SKM-1 (cell line): ENCODE data around the gene KRT5.
"Not testable (repeated sequence)": the region's sequence is repeated elsewhere in the genome, so short reads cannot be mapped to it uniquely, and the experiment has no call there.

Experiments used
- DNase-seq: peaks from one replicate; lab custom pipeline; 2025; ENCODE audit not compliant: unreplicated experiment; lab: John Stamatoyannopoulos, UW

Gene KRT5

DNA sequence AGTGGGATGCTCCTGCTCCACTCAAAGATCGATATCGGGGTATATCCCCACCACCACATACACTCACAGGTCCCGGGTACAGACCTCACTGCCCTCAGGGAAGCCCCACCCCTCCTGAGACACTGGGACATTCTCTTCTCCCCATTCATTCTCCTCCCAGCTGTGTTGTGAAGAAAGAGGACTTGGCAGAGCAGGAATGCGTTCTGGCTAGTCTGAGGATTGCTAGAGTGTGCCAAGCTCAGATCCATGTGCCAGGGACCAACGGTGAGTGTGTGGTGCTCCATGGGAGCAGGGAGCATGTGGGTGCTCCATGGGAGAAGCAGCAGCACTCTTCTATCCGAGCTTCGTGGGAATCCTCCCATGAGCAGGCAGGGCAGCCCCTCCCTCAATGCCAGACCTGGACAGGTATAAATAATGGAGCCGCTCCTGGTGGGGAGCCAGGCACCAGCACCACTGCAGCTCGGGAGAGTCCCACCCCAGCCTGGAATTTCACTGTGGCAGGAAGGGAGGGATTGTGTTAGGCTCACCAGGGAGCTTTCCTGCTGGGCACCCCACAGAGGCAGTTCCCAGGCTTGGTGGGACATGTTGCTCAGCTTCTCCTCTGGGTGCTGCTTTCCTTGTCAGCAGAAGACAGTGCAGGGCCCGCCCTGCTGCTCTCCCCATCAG, 2.3 kb upstream of the KRT5 start:
- no peak for DNase-seq

GRCh38 chr12:52521568-52522266, 1.5 kb upstream of the KRT5 start:
- no peak for DNase-seq

- DNase-seq = no peak
These were observed 977 bp upstream of the KRT5 start for GRCh38 chr12:52521175-52521567.

DNA sequence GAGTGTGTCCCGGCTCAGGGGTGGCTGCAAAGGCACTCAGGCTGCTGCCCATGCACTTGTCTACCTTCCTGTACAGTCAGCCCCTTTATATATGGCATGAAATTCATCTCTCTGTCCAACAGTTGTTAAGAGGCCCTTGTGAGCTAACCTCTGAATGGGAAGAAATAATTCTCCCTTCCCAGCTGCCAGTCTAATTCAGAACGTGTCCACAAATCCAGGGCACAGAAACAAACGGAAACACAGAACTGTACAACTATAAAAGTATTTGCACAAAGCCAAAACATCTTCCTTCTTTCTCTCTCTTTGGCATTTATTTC, 849 bp downstream of the KRT5 start:
- no peak for DNase-seq

DNA sequence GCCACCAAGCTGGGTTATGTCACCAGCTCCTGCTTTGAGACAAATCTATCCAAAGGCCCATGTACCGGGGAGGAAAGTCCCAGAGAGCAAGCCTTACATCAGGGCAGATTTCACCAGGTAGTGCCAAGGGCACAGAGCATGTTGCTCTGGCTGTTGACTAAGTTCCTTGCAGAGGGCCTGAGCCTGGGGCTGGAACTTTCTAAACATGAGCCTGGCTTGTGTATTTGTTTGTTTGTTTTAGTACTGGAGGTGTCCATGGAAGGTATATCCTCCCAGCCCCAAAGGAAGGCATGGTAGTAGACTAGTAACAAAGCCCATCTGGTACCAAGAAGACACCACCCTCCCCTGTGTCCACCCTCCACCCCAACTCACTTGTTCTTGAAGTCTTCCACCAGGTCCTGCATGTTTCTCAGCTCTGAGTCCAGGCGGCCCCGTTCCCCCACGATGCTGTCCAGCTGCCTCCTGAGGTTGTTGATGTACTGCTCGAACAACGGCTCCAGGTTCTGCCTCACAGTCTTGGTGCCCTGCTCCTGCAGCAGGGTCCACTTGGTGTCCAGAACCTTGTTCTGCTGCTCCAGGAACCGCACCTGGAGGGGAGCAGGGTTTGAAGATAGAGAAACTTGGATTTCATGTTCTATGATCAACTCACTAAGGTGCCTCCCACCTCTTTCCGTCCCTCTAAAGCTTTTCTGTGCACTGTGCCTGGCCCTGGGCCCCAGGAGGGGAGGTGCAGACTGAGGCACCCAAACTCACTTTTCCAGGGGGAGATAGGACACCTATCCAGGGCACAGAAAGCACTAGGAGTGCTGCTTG, 1.4 kb downstream of the KRT5 start:
- DNase-seq = no peak

- no peak for DNase-seq
These were observed 2.3 kb downstream of the KRT5 start for GRCh38 chr12:52517888-52518287.

DNA sequence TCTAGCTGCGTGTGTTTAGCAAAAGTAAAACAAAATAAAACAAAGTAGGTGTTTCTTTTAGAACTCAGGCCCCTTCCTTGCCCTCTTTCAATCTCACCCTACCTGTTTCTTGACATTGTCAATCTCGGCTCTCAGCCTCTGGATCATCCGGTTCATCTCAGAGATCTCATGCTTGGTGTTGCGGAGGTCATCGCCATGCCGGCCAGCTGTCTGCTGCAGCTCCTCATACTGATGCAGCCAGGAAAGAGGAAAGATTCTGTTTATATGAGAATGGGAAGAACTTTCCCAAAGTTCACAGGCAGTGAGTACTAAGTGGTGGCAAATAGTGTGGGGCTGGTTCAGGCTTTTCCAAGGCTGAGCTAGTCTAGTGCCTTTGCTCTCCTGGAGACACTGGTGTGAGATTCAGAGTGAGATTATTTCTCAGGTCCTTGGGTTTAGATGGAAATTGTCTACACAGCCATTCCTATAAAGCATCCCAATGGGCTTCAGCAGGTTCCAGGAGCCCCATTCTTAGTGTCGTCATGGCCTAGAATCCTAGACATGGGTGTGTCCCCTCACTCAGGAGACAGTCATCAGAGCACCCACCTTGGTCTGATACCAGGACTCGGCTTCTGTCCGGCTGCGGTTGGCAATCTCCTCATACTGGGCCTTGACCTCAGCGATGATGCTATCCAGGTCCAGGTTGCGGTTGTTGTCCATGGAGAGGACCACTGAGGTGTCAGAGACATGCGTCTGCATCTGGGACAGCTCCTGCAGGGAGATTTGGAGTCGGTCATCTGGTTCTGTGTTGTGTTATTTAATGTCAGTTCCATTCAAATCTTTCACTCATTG, 3.0 kb downstream of the KRT5 start:
- DNase-seq = no peak

DNA sequence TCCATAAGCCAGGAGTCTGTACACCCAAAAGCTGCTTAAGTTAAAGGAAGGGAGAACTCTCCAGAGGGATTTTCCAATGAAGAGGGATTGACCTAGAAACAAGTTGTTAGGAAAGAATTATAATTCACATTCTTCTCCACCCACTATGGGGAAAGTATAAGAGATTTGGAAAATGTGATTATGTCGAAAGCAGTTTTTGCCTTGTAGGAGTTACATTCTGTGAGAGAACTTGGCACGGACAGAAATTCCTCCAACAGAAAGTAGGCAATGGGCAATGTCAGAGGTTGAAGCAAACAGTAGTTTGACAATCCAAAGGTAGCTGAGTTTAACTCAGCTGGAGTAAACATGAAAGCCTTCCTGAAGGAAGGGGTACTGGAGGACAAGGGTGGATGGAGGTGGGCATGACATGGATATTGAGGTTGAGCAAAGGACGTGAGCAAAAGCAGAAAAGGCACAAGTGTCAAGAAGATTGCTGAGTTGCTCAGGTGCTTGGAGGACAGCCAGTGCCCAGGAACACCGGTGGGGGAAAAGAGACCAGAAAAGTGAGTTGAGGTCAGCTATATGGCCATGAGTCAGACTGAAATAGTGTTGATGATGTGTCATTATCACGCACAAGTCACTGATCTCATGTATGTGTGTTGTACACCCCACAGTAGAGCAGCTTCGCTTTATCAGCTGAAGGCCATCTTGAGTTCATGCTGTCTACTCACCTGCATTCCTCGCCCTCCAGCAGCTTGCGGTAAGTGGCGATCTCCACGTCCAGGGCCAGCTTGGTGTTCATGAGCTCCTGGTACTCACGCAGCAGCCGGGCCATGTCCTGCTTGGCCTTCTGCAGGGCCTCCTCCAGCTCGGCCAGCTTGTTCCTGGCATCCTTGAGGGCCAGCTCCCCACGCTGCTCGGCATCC, 4.0 kb downstream of the KRT5 start:
- DNase-seq = no peak

DNA sequence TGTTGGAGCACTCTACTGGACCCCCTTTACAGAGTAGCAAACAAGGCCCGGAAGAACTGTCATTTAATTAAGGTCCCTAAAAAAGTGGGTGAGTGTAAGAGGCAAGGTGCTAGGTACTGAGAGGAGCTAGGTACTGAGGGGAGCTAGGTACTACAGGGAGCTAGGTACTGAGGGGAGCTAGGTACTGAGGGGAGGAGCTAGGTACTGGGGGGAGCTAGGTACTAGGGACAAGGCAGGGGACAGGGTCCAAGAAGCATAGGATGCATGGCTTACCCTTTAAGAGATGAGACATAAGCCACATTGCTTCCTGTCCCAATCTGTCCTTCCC, 4.9 kb downstream of the KRT5 start:
- no peak for DNase-seq

DNA sequence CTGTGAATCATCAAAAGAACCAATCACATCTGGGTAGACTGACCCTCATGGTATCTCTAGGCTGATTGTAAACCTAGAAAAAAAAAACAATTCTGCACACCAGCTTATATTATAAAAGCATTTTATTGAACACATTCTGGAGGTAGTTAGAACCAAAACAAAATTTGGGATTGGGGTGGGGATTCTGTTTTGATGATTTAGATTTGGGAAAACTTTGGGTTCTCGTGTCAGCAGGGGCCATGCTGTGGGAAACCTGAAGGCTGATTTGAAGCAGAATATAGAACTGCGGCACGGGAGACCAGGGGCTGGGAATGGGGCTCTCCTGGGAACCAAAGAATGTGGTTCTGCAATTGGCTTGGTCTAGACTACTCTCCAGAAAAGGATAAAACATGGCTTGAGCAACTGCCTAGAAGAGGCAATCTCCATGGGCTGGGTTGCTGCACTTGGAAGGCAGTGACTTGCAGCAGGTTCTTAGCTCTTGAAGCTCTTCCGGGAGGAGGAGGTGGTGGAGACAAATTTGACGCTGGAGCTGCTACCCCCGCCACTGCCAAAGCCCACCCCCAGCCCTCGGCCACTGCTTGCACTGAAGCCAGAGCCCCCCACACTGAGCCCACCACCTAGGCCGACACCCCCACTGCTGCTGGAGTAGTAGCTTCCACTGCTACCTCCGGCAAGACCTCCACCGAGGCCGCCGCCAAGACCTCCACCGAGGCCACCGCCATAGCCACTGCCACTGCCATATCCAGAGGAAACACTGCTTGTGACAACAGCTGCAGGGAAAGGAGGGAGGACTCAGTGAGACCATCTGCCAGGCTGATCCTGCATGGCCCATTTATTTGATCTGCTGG, 5.5 kb downstream of the KRT5 start:
- no peak for DNase-seq

GRCh38 chr12:52513736-52514135, 6.5 kb downstream of the KRT5 start:
- no peak for DNase-seq

GRCh38 chr12:52508211-52508610, 12.0 kb downstream of the KRT5 start:
- DNase-seq = no peak

DNA sequence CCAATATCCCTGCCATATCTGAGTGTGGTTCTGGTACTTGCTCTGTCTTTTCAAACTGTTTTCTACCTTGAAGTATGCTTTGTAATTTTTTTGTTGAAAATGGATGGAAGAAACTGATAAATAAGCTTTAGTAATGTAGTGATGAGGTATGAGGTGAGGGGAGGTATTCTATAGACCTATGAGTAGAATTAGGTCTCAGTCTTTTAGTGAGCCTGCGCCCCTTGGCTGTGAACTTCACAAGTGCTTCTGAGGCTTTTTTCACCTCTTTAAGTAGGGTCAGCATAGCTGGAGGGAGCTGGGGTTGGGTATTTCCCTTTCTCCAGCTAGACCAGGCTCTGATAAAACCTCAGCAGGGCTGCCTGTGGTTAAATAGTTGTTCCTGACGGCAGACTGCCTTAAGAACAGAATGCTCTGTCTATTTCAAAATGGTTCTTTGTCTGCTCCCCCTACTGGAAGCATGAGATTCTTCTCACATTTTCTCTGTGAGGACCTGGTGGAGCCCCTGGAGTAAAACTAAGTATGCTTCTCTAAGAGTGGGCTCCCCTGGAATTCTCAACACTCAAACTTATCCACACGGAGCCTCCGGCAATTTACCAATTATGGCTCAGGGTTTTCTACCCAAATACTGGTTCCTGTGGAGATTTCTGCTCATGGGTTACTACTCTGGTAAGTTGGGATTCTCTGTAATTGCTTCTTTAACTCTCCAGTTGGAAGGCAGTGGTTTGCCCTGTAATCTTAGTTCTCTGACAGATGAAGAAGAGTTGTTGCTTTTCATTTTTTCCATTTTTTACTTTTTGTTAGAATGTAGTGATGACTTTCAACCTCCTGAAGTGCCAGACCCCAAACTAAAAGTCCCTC, 13.1 kb downstream of the KRT5 start:
- DNase-seq = no peak

DNA sequence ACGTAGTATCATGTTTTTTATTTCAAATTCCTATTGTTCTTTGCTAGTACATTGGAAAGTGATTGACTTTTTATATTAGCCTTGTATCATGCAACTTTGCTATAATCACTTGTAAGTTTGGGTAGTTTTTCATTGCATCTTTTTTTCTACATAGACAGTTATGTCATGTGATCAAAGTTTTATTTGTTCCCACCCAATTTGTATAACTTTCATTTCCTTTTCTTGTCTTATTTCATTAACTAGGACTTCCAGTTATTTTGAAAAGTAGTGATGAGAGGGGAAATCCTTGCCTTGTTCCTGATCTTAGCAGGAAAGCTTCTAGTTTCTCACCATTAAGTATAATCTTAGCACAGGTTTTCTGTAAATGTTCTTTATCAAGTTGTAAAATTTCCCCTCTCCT, 17.3 kb downstream of the KRT5 start:
- no peak for DNase-seq

GRCh38 chr12:52501490-52501889, 18.7 kb downstream of the KRT5 start:
- DNase-seq = no peak

DNA sequence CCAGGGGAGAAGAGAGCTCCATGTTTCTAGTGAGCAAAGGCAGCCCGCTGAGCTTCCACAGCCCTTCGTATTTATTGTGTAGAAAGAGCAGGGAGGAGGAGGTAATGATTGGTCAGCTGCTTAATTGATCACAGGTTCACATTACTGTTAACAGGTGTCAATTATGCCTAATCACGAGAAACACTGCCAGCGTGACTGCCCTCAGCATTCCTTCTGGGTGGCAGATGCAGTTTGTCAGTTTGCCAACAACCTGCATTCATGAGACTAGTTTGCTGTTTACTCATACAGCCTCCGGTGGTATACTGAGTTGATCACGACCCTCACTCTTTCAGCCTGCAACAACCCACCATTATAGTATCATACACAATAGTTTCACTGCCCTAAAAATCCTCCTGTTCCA, 19.6 kb downstream of the KRT5 start:
- not testable (repeated sequence) for DNase-seq

DNA sequence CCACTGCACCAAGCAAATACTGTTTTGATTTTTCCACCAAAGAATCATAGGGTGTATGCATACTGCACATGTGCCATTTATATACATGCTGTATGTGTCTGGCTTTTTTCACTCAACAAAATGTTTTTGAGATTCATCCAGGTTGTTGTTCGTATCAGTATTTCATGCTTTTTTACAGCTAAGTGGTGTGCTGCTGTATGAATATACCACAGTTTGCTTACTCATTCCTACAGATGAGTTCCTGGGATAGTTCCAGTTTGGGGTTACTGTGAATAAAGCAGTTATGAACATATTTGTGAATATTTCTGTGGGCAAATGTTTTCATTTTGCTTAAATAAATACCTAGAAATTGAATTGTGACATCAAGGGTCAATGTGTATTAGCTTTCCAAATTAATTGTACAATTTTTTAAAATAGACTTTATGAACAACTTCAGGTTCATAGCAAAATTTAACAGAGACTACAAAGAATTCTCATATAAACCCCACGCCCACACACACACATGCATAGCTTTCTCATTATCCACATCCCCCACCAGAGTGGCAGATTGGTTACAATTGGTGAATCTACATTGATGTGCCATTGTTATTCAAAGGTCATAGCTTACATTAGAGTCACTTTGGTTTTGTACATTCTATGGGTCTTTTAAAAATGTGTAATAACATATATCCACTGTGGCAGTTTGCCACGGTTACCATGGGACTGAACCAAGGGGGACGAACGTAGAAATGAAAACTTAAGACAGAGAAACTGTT, 20.2 kb downstream of the KRT5 start:
- DNase-seq = no peak

- DNase-seq = no peak
These were observed 21.2 kb downstream of the KRT5 start for GRCh38 chr12:52498946-52499345.
